MG63 (cell line): Measurements from ENCODE around the gene AGT. TPM values are rescaled to one million over a fixed set of nuclear protein-coding genes. Genes with fewer than 3 reads are reported as not detected.

Experiments
- DNase-seq: peaks from one replicate; pipeline ENCODE4 v3.0.0-alpha.2; 2020
- H3K27me3 ChIP-seq: fragments of 250-450 bp; sonication (Bioruptor Pico); 2 replicates; pipeline ENCODE4 v1.5.1; 2020; ENCODE audit warnings: mild to moderate bottlenecking, moderate library complexity
- H3K36me3 ChIP-seq: fragments of 250-450 bp; sonication (Bioruptor Pico); 2 replicates; pipeline ENCODE4 v1.5.1; 2020; ENCODE audit warnings: mild to moderate bottlenecking, moderate library complexity
- H3K4me3 ChIP-seq: fragments of 250-450 bp; sonication (Bioruptor Pico); 2 replicates; pipeline ENCODE4 v1.5.1; 2020; ENCODE audit warnings: mild to moderate bottlenecking, moderate library complexity
- H3K9me3 ChIP-seq: fragments of 250-450 bp; sonication (Bioruptor Pico); 2 replicates; pipeline ENCODE4 v1.5.1; 2020; ENCODE audit warnings: mild to moderate bottlenecking, moderate library complexity
- total RNA-seq: library from RNA; depleted of rRNA; stranded (reverse); fragments of >200 nt; shearing (Covaris generic); gene quantifications from 2 replicates; pipeline ENCODE4 v1.2.3, GENCODE V29; 2014; ENCODE audit warnings: low replicate concordance; rRNA removed

Gene AGT
- total RNA-seq, result not detected in 2 replicates

DNA sequence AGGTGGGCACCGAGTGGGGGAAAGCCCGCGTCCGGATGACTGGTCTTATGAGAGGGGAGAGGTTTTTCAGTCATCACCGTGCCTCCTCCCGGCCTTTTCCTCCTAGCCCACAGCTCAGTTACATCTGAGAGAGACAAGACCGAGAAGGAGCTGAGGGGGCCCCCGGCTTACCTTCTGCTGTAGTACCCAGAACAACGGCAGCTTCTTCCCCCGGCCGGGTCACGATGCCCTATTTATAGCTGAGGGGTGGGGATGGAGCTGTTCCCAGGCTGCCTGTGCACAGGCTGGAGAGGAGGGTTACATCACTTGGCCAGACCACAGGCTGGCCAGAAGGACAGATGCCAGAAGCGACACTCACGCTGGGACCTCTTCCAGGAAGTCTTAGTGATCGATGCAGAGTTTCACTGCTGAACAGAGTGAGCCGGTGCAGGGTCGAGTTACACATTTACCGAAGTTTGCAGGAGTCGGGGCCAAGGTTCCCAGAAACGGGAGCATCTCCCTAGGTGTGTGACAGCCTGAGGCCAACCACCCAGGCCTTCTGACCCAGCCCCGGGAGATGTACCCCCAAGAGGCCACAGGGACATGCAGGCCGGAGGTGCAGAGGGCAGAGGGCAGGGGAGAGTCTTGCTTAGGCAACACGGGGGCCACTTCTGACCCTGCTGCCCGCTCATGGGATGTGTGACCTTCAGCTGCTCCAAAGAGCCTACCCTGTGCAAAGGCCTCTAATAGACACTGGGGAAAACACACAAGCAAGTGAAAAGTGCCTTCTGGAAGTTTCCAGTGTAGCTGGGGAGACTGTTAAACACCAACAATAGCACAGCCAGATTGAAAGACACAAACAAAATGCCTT lies at the start of gene AGT:
AGT (minus strand) TSS at position 208 of the 850 bp plus-strand sequence. CDS start 3,299 bp downstream, outside the sequence.
- peak; percentile 86 for DNase-seq
- Histone ChIP-seq H3K9me3 (0 out of 2 replicates have a peak, but pooled peaks cover 2% of the 10 kb centered on the region), H3K36me3 (no peaks in the 10 kb centered on the region), H3K27me3 (no peaks in the 10 kb centered on the region), H3K4me3 (no peak within 1 kb of the TSS)

DNA sequence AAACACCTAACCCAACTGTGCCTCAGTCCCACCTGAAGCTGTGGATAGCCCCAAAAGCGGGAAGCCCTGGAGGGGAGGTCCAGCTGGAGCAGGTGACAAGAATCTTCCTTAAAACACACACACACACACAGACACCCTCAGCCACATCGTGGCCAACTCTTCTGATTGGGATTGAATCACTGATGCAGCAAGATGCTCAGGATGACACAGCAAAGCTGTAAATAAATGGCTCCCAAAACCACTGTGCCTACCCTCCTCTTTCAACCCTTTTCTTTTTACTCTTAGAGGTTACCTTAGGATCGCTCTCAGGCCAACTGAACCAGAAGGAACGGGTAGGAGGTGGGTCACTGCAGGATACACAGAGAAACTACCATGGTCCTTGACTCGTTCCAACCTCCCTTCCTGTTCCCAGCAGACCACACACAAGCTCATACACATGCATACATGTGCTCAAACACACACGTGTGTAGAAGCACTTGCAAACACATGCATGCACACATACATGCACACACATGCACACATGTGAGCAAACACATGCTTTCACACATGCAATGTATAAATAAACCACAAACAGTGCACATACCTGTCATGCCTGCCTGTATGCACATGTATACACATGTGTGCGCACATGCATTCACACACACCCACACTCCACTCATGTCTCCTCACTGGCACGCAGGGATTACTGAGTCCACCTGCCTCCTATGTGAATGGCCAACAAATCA lies 47.7 kb upstream of the AGT start:
- DNase-seq, result no peak
- Histone ChIP-seq H3K36me3 (no peaks in the 10 kb centered on the region), H3K9me3 (no peaks in the 10 kb centered on the region), H3K4me3 (no peak overlapping the region), H3K27me3 (no peaks in the 10 kb centered on the region; the same call in 1 of the 2 replicates)

DNA sequence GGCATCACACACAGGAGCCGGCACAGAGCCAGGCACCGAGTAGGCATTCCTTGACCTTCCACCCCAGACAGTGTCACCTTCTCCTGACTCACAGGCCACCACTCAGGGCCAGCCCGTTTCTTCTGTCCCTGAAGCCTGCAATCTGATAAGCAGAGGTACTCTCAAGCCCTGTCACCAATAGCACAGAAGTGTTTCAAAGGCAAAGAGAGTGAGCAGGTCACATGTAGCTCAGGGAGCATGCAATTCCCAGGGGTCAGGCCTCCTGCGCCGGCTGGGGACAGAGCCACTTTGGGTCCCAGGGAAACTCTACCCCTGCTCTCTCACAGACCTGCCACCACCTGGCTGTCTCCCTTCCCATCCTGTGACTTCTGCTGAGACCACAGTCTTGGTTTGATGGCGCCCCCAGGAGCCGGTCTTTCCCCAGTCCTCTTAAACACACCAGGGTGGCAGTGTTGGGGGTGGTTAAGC lies 46.5 kb upstream of the AGT start:
- Histone ChIP-seq H3K4me3 (no peak overlapping the region), H3K36me3 (no peaks in the 10 kb centered on the region), H3K27me3 (no peaks in the 10 kb centered on the region; the same call in 1 of the 2 replicates), H3K9me3 (no peaks in the 10 kb centered on the region)
- no peak for DNase-seq

DNA sequence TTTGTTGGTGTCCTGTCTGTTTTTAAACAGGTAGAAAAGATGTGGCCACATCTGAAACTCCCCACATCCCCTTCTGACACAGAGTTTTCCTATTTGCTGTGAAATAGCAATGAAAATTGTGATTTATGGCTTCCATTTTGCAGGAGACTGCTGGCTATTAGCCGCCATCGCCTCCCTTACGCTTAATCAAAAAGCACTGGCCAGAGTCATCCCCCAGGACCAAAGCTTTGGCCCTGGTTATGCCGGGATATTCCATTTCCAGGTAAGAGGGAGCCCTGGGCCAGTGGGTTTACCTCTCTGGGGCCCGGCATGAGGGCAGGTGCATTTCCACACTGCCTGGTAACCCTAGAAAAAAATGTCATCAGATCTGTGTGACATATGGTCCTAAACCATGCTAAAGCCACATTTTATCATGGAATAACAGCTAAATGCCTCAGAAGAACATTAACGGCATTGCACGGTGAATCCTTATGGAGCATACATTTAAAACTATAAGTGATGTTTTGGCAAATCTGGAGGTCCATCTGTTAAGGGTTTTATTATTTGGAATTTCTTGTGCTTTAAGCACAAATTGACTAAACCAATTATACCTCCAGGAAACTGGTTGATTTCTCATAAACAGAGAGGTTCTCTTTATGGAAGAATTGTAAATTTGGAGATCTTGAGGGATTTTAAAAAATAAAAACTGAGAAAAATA lies 45.6 kb upstream of the AGT start:
- no peak overlapping the region for H3K4me3 ChIP-seq
- H3K36me3 ChIP-seq, result no peaks in the 10 kb centered on the region
- no peaks in the 10 kb centered on the region; the same call in 1 of the 2 replicates for H3K27me3 ChIP-seq
- no peak for DNase-seq
- no peaks in the 10 kb centered on the region for H3K9me3 ChIP-seq

DNA sequence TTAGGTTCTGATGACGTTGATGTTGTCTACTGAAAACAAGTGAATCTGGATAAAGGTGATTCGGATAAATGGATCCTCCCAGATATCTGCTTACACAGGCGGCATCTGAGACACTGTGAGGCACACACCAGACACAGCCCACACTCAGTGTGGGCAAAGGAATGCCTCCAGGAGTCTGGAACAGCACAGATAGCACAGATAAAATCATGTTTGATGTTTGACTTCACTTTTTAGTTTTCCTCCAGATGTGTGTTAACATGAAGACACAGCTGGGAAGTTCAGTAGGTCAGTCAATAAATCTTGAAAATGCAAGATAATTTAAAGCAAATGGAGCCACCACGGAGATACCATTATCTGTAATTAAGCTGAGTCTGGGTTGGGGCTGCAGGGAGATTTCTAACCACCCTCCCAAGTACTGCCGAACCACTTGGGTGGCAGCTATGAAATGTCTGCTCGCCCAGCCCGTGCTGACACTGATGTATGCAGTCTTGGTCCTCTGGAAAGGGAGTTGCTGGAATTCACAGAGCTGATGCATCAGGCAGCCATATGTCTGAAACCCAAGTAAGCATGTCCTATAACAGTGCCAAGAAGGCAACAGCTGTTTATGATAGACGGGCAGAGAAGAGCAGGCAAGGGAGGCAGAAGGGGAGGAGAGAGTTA lies 44.9 kb upstream of the AGT start:
- DNase-seq, result no peak
- Histone ChIP-seq H3K36me3 (no peaks in the 10 kb centered on the region), H3K4me3 (no peak overlapping the region), H3K27me3 (no peaks in the 10 kb centered on the region; the same call in 1 of the 2 replicates), H3K9me3 (no peaks in the 10 kb centered on the region)

DNA sequence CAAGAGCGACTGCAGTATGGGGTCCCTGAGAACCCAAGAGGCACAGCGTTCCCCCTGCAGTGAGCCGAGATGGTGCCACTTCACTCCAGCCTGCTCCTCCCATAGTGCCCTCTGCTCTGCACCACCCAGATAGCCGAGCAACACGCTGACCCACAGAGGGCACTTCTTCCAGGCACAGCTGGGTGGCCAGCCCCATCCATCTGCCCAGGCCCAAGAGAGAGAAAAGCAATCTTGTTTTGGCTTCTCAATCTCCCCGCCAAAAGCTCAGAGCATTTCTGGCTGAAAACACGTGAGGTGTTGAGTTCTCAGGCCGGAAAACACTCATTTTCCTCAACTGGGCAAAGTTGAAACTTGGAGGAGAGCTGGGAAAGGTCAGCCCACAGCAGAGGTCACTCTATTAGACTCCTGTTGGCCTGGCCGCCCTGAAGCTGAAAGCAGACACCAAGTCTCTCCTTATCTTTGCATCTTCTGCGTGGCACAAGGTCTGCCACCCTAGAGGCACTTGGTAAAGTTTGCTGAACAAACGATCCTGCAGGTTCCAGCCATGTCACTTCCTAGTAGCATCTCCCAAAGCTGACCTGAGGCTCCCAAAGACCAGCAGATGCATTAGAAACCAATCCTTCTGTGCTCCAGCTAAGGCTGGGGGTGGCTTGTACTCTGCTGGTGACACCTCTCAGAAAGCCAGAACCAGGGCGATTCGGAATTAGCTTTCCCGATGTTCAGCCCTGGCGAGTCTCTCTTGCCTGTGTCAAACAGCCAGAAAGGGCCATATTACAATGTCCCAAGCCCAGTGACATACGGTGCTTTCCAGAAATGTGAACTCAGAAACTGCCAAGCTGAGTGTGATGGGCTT lies 44.2 kb upstream of the AGT start:
- Histone ChIP-seq H3K9me3 (no peaks in the 10 kb centered on the region), H3K4me3 (no peak overlapping the region), H3K36me3 (no peaks in the 10 kb centered on the region), H3K27me3 (no peaks in the 10 kb centered on the region; the same call in 1 of the 2 replicates)
- no peak for DNase-seq

DNA sequence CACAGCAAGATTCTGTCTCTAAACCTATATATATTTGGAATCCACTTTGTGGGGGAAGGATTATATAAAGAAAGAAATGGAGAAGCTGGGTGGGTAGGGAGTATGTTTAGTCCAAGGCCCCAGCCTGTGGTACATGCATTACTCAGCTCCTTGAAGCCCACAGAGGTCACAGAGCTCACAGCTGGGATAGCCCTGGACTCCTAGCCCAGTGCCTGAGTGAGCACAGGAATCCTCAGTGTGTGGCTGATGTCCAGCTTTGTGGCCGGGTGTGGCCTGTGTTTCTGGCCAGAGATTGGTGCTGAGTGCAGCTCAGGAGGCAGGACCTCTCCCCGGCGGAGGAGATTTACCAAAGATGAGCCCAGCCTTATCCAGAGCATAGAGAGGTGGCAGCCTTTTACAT lies 40.9 kb upstream of the AGT start:
- peak; percentile 51 for DNase-seq
- no peak overlapping the region for H3K4me3 ChIP-seq
- no peaks in the 10 kb centered on the region for H3K9me3 ChIP-seq
- H3K36me3 ChIP-seq, result no peaks in the 10 kb centered on the region
- H3K27me3 ChIP-seq, result no peaks in the 10 kb centered on the region; the same call in 1 of the 2 replicates

DNA sequence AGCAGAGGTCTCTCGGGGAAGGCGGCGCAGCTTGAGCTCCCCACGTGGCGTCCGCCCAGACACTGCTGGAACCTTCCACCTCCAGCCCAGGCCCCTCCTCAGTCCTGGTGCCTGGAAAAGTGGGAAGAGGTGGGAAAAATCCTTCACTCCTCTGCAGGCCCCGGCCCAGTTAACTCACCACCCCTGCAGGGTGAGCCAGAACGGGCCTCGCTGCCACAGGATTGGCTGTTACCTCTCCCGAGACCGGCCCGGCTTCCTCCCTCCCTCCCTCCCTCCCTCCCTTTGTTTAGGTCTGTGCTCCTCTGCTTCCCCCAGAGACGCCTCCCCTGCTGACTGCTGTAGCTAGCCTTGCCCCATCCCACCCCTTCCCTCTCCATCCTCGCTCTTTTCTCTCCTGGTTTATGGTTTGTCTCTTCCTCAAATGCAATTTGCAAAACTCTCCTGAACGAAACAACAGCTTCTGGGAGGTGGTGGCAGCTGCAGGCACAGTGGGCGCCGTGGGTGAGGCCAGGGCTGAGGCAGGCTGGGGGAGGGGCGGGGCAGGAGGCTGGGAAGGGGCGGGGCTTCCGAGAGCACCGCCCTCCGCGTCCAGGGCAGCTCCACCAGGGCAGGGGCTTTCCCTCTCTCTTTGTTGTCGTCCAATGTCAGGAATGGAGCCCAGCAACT lies 39.8 kb upstream of the AGT start:
- Histone ChIP-seq H3K27me3 (no peaks in the 10 kb centered on the region), H3K4me3 (no peak overlapping the region), H3K36me3 (no peaks in the 10 kb centered on the region), H3K9me3 (no peaks in the 10 kb centered on the region)
- no peak for DNase-seq

DNA sequence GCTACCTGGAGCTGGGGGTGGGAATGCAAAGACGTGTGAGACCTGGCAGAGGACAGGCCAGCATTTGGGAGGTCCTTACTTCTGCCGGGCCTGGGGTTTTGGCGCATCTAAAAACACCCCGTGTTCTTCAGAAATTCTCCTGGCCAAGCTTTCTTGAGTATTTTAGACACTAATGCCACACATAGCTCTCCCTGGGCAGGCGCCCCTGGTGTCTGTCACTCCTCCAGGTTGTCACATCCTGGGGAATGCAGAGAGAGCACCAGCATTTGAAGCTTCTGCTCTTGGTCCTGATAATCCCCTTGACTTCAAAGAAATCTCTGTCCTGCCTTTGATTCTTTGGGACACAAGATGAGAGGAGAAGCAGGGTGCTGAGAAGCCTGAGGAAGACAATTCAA lies 39.3 kb upstream of the AGT start:
- Histone ChIP-seq H3K4me3 (no peak overlapping the region), H3K36me3 (no peaks in the 10 kb centered on the region), H3K9me3 (no peaks in the 10 kb centered on the region), H3K27me3 (no peaks in the 10 kb centered on the region)
- DNase-seq, result no peak

DNA sequence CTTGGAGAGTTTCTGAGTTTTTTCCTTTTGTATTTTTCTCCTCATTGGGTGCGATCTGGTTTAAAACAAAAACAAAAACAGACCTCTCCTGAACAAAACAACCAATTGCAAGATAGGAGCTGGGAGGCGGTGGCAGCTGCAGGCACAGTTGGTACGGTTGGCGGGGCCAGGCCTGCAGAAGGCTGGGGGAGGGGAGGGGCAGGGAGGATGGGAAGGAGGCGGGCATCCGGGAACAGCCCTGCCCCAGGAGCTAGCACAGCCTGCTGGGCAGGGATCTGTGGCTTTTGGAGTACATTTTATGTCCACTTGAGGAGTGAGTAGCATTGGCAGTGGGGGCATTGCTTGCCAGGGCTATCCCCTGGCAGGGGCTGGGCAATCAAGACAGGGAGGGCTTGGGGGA lies 38.5 kb upstream of the AGT start:
- no peaks in the 10 kb centered on the region for H3K36me3 ChIP-seq
- H3K27me3 ChIP-seq, result no peaks in the 10 kb centered on the region
- DNase-seq, result no peak
- no peaks in the 10 kb centered on the region for H3K9me3 ChIP-seq
- no peak overlapping the region for H3K4me3 ChIP-seq

DNA sequence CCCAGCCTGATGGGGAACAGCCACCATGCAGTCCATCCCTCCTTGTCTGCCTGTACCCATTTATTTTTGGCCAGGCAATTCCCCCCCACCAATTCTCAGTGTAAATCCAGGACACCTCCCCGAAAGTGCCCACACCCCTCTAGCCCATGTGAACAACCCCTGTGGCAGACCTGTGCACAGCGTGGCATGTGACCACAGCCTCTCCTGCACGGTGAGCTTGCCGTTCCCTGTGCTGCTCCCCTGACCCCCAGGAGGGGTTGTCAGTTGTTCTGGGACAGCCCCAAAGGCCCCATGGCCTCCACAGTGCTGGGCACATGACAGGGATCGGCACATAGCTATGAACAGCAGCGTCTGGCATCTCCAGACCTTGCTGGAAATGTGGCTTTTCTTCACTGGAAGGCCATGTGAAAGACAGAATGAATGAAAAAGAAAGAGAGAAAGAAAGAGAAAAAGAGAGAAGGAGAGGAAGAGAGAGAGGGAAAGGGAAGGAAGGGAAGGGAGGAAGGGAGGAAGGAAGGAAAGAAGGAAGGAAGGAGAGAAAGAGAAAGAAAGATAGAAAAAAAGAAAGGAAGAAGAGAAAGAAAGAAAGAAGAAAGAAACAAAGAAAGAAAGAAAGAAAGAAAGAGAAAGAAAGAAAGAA lies 37.2 kb upstream of the AGT start:
- Histone ChIP-seq H3K36me3 (no peaks in the 10 kb centered on the region), H3K9me3 (no peaks in the 10 kb centered on the region), H3K27me3 (no peaks in the 10 kb centered on the region), H3K4me3 (no peak overlapping the region)
- no peak for DNase-seq

DNA sequence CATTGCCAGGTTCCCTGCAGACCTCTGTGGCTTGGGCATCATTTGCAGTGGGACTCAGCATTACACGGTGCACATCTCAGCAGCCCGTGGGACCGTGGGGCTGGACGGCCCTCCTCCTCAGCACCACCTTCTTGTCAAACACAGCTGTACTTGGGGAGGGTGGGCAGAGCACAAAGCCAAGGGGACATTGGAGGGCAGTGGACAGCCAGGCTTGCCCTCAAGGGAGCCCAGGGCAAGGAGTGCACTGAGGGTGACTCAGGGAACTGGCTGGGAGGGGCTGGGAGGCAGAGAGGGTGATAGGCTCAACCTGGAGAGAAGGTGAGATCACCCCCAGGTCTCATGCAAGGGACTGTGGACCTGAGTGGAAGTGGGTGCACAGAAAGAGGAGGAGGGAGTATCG lies 36.7 kb upstream of the AGT start:
- no peak for DNase-seq
- Histone ChIP-seq H3K27me3 (no peaks in the 10 kb centered on the region), H3K4me3 (no peak overlapping the region)

DNA sequence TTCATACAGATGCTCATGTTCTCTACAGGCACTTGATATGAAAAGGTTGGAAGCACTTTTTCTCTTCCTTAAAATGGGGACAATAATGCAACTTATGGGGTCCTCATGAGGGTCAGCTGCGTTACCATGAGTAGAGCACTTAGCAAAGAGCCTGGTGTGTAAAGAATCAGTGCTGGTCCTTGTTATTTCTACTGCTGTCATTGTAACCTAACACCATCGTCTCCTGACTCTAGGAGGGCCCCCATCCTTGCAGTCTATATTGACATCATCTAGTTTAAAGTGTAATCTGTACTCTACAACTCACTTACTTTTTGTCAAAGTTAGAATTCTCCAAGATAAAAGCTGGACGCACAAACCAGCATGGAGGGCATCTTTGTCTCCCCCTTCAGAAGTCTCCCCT lies 35.7 kb upstream of the AGT start:
- DNase-seq, result no peak
- Histone ChIP-seq H3K4me3 (no peak overlapping the region), H3K27me3 (no peaks in the 10 kb centered on the region), H3K36me3 (no peaks in the 10 kb centered on the region), H3K9me3 (no peaks in the 10 kb centered on the region)

More for the DNA sequence above, 36.7 kb upstream of the AGT start:
- Histone ChIP-seq H3K36me3 (no peaks in the 10 kb centered on the region), H3K9me3 (no peaks in the 10 kb centered on the region)

DNA sequence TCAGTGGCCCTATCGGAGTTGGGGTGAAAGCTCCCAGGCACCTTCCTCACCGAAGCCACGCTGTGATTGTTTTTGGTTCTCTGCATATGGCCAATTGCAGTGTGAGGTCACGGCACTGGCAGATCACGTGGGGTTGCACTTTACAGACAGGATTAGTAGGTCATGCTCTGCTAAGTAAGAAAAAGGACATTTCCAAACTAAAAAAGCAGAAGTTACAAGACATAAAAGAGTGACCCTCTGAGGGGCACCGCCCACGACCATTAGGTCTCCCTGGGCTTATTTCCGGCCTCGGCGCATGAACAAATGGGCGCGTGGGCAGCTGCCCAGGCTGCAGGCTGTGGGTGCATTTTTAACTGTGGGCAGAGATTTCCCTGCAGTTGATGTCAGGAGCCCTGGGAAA lies 35.2 kb upstream of the AGT start:
- Histone ChIP-seq H3K4me3 (no peak overlapping the region), H3K9me3 (no peaks in the 10 kb centered on the region), H3K27me3 (no peaks in the 10 kb centered on the region), H3K36me3 (no peaks in the 10 kb centered on the region)
- DNase-seq, result no peak
